GM23338 (cell line): ENCODE measurements around the gene MTLN.
"Not testable (repeated sequence)": the region's sequence is repeated elsewhere in the genome, so short reads cannot be mapped to it uniquely, and the experiment has no call there.

ENCODE experiments used
- CREB1 ChIP-seq: fragments of 250-450 bp; sonication (Bioruptor Pico); IDR thresholded peaks from 2 replicates; pipeline ENCODE4 v1.5.0; 2020; ENCODE audit warnings: low read depth, mild to moderate bottlenecking, moderate library complexity
- EZH2 ChIP-seq: fragments of 200-600 bp; sonication (generic); IDR thresholded peaks from one replicate; pipeline ENCODE4 v1.8.0; 2017; ENCODE audit warnings: antibody characterized with exemption, mild to moderate bottlenecking, low read depth; ENCODE audit not compliant: unreplicated experiment
- EZH2phosphoT487 ChIP-seq: fragments of 200-600 bp; sonication (generic); IDR thresholded peaks from one replicate; pipeline ENCODE4 v1.8.1; 2018; ENCODE audit warnings: antibody characterized with exemption; ENCODE audit not compliant: unreplicated experiment
- JUNB ChIP-seq: IDR thresholded peaks from one replicate; pipeline ENCODE4 v1.6.1; 2016; ENCODE audit warnings: antibody characterized with exemption; ENCODE audit not compliant: unreplicated experiment
- NANOG ChIP-seq: IDR thresholded peaks from 2 replicates; pipeline ENCODE4 v1.6.1; 2016; ENCODE audit warnings: antibody characterized with exemption, borderline replicate concordance
- POLR2AphosphoS5 ChIP-seq: IDR thresholded peaks from 2 replicates; pipeline ENCODE4 v1.6.1; 2016; ENCODE audit warnings: antibody characterized with exemption, low read depth
- STAT1 ChIP-seq: IDR thresholded peaks from one replicate; pipeline ENCODE4 v1.6.1; 2016; ENCODE audit warnings: antibody characterized with exemption; ENCODE audit not compliant: unreplicated experiment
- ZNF114 ChIP-seq: fragments of 250-450 bp; sonication (Bioruptor Pico); IDR thresholded peaks from 2 replicates; pipeline ENCODE4 v1.5.0; 2020; ENCODE audit warnings: mild to moderate bottlenecking, moderate library complexity
- ZNF331 ChIP-seq: fragments of 250-450 bp; sonication (Bioruptor Pico); IDR thresholded peaks from 2 replicates; pipeline ENCODE4 v1.5.0; 2020; ENCODE audit warnings: low read depth, mild to moderate bottlenecking, moderate library complexity
- TF ChIP-seq, protein P1 (sequence below), 2 experiments: fragments of 200-600 bp in 1 of 2; sonication (generic) in 1 of 2; conservative IDR thresholded peaks; 2 replicates each; pipeline versions ENCODE4 v1.5.1 to v1.6.1; 2016 to 2017; ENCODE audit warnings: antibody characterized with exemption in 2 of 2, low read depth in 2 of 2, mild to moderate bottlenecking in 2 of 2, moderate library complexity in 1 of 2
- TF ChIP-seq, protein P2 (sequence below): IDR thresholded peaks from 2 replicates; pipeline ENCODE4 v1.6.1; 2016; ENCODE audit warnings: antibody characterized with exemption
- TF ChIP-seq, protein P3 (sequence below): IDR thresholded peaks from one replicate; pipeline ENCODE4 v1.6.1; 2018; ENCODE audit warnings: antibody characterized with exemption; ENCODE audit not compliant: unreplicated experiment
- TF ChIP-seq, protein P4 (sequence below): fragments of 250-450 bp; sonication (Bioruptor Pico); IDR thresholded peaks from 2 replicates; pipeline ENCODE4 v1.5.0; 2020; ENCODE audit warnings: mild to moderate bottlenecking, moderate library complexity

DNA sequence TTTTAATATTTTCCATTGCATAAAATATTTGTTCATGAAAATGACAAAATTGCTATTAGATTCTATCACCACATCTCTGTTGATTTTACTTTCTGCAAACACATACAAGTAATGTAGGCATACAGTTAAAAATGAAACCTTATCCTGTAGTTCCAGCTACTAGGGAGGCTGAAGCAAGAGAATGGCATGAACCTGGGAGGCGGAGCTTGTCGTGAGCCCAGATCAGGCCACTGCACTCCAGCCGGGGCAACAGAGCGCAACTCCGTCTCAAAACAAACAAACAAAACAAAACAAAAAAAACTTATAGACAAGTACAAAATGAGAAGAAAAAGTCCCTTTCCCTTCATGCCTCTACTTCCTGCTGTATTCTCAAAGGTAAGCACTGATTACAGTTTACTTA, 22.2 kb upstream of the MTLN start:
- TF ChIP-seq, protein P1, sequence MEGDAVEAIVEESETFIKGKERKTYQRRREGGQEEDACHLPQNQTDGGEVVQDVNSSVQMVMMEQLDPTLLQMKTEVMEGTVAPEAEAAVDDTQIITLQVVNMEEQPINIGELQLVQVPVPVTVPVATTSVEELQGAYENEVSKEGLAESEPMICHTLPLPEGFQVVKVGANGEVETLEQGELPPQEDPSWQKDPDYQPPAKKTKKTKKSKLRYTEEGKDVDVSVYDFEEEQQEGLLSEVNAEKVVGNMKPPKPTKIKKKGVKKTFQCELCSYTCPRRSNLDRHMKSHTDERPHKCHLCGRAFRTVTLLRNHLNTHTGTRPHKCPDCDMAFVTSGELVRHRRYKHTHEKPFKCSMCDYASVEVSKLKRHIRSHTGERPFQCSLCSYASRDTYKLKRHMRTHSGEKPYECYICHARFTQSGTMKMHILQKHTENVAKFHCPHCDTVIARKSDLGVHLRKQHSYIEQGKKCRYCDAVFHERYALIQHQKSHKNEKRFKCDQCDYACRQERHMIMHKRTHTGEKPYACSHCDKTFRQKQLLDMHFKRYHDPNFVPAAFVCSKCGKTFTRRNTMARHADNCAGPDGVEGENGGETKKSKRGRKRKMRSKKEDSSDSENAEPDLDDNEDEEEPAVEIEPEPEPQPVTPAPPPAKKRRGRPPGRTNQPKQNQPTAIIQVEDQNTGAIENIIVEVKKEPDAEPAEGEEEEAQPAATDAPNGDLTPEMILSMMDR (conservative IDR thresholded peaks at IDR 0.05; ENCODE audit: low read depth in 2 of 2), result not testable (repeated sequence)
- TF ChIP-seq, protein P2, sequence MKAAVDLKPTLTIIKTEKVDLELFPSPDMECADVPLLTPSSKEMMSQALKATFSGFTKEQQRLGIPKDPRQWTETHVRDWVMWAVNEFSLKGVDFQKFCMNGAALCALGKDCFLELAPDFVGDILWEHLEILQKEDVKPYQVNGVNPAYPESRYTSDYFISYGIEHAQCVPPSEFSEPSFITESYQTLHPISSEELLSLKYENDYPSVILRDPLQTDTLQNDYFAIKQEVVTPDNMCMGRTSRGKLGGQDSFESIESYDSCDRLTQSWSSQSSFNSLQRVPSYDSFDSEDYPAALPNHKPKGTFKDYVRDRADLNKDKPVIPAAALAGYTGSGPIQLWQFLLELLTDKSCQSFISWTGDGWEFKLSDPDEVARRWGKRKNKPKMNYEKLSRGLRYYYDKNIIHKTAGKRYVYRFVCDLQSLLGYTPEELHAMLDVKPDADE, result not testable (repeated sequence)
- TF ChIP-seq EZH2; CREB1 (CRISPR knock-in tag); JUNB; STAT1; EZH2phosphoT487; POLR2AphosphoS5; ZNF114; ZNF331 (CRISPR knock-in tag); NANOG: not testable (repeated sequence)
- TF ChIP-seq, protein P3, sequence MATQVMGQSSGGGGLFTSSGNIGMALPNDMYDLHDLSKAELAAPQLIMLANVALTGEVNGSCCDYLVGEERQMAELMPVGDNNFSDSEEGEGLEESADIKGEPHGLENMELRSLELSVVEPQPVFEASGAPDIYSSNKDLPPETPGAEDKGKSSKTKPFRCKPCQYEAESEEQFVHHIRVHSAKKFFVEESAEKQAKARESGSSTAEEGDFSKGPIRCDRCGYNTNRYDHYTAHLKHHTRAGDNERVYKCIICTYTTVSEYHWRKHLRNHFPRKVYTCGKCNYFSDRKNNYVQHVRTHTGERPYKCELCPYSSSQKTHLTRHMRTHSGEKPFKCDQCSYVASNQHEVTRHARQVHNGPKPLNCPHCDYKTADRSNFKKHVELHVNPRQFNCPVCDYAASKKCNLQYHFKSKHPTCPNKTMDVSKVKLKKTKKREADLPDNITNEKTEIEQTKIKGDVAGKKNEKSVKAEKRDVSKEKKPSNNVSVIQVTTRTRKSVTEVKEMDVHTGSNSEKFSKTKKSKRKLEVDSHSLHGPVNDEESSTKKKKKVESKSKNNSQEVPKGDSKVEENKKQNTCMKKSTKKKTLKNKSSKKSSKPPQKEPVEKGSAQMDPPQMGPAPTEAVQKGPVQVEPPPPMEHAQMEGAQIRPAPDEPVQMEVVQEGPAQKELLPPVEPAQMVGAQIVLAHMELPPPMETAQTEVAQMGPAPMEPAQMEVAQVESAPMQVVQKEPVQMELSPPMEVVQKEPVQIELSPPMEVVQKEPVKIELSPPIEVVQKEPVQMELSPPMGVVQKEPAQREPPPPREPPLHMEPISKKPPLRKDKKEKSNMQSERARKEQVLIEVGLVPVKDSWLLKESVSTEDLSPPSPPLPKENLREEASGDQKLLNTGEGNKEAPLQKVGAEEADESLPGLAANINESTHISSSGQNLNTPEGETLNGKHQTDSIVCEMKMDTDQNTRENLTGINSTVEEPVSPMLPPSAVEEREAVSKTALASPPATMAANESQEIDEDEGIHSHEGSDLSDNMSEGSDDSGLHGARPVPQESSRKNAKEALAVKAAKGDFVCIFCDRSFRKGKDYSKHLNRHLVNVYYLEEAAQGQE, result not testable (repeated sequence)
- TF ChIP-seq, protein P4, sequence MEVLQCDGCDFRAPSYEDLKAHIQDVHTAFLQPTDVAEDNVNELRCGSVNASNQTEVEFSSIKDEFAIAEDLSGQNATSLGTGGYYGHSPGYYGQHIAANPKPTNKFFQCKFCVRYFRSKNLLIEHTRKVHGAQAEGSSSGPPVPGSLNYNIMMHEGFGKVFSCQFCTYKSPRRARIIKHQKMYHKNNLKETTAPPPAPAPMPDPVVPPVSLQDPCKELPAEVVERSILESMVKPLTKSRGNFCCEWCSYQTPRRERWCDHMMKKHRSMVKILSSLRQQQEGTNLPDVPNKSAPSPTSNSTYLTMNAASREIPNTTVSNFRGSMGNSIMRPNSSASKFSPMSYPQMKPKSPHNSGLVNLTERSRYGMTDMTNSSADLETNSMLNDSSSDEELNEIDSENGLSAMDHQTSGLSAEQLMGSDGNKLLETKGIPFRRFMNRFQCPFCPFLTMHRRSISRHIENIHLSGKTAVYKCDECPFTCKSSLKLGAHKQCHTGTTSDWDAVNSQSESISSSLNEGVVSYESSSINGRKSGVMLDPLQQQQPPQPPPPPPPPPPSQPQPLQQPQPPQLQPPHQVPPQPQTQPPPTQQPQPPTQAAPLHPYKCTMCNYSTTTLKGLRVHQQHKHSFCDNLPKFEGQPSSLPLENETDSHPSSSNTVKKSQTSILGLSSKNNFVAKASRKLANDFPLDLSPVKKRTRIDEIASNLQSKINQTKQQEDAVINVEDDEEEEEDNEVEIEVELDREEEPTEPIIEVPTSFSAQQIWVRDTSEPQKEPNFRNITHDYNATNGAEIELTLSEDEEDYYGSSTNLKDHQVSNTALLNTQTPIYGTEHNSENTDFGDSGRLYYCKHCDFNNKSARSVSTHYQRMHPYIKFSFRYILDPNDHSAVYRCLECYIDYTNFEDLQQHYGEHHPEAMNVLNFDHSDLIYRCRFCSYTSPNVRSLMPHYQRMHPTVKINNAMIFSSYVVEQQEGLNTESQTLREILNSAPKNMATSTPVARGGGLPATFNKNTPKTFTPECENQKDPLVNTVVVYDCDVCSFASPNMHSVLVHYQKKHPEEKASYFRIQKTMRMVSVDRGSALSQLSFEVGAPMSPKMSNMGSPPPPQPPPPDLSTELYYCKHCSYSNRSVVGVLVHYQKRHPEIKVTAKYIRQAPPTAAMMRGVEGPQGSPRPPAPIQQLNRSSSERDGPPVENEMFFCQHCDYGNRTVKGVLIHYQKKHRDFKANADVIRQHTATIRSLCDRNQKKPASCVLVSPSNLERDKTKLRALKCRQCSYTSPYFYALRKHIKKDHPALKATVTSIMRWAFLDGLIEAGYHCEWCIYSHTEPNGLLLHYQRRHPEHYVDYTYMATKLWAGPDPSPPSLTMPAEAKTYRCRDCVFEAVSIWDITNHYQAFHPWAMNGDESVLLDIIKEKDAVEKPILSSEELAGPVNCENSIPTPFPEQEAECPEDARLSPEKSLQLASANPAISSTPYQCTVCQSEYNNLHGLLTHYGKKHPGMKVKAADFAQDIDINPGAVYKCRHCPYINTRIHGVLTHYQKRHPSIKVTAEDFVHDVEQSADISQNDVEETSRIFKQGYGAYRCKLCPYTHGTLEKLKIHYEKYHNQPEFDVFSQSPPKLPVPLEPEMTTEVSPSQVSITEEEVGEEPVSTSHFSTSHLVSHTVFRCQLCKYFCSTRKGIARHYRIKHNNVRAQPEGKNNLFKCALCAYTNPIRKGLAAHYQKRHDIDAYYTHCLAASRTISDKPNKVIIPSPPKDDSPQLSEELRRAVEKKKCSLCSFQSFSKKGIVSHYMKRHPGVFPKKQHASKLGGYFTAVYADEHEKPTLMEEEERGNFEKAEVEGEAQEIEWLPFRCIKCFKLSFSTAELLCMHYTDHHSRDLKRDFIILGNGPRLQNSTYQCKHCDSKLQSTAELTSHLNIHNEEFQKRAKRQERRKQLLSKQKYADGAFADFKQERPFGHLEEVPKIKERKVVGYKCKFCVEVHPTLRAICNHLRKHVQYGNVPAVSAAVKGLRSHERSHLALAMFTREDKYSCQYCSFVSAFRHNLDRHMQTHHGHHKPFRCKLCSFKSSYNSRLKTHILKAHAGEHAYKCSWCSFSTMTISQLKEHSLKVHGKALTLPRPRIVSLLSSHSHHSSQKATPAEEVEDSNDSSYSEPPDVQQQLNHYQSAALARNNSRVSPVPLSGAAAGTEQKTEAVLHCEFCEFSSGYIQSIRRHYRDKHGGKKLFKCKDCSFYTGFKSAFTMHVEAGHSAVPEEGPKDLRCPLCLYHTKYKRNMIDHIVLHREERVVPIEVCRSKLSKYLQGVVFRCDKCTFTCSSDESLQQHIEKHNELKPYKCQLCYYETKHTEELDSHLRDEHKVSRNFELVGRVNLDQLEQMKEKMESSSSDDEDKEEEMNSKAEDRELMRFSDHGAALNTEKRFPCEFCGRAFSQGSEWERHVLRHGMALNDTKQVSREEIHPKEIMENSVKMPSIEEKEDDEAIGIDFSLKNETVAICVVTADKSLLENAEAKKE (CRISPR knock-in tag), result not testable (repeated sequence)
